IMR-90 (cell line): ENCODE results near the gene ZNF518A. TPM values are rescaled to one million over a fixed set of nuclear protein-coding genes. Genes with fewer than 3 reads are reported as not detected.

ENCODE experiments used
- ATAC-seq: fragments of 200-7000 bp; cut with Tn5 transposase; 2 replicates; pipeline ENCODE4 v1.9.1; 2020; ENCODE audit warnings: low read depth, mild to moderate bottlenecking, moderate library complexity
- BruUV-seq: library from RNA; stranded (reverse); fragments of 400-500 nt; replicated peaks from 2 replicates; lab custom pipeline; 2021; lab: Mats Ljungman, UMichigan
- CTCF ChIA-PET: fragments of 300-600 bp; formaldehyde crosslinking; extraction: SDS; loops from one replicate; lab custom pipeline; 2021; ENCODE audit warnings: antibody characterized with exemption; lab: Yijun Ruan, JAX
- POLR2A ChIA-PET: fragments of 300-600 bp; sonication (Branson Sonifier 250); formaldehyde crosslinking; loops from one replicate; lab custom pipeline; 2022; ENCODE audit warnings: antibody characterized with exemption; ENCODE audit not compliant: unreplicated experiment; lab: Charles Lee
- DNase-seq: peaks from one replicate; pipeline ENCODE4 v3.0.0; 2013
- H2AFZ ChIP-seq: replicated peaks from 2 replicates; pipeline ENCODE3; 2013; ENCODE audit warnings: low read length, mild to moderate bottlenecking; ENCODE audit not compliant: poor library complexity
- H2AK5ac ChIP-seq: 2 replicates; pipeline ENCODE4 v1.6.1; 2013; ENCODE audit warnings: low read depth, low read length, inconsistent platforms
- H2AK9ac ChIP-seq: replicated peaks from 2 replicates; pipeline ENCODE3; 2013; ENCODE audit warnings: mild to moderate bottlenecking, low read depth, low read length, moderate library complexity; ENCODE audit not compliant: poor library complexity
- H2BK120ac ChIP-seq: 2 replicates; pipeline ENCODE4 v1.6.1; 2013; ENCODE audit warnings: low read depth, low read length, inconsistent platforms
- H2BK15ac ChIP-seq: 3 replicates; pipeline ENCODE4 v1.6.1; 2013; ENCODE audit warnings: low read depth, low read length, inconsistent platforms
- H2BK20ac ChIP-seq: 2 replicates; pipeline ENCODE4 v1.6.1; 2013; ENCODE audit warnings: low read depth, mild to moderate bottlenecking, inconsistent platforms, low read length, moderate library complexity
- H2BK5ac ChIP-seq: 2 replicates; pipeline ENCODE4 v1.6.1; 2013; ENCODE audit warnings: mild to moderate bottlenecking, low read depth, low read length, inconsistent platforms; ENCODE audit not compliant: poor library complexity, severe bottlenecking
- H3K14ac ChIP-seq: replicated peaks from 2 replicates; pipeline ENCODE4 v1.6.1; 2013; ENCODE audit warnings: low read depth, low read length, inconsistent platforms
- H3K18ac ChIP-seq: 2 replicates; pipeline ENCODE4 v1.6.1; 2013; ENCODE audit warnings: low read depth, low read length, control low read depth
- H3K23ac ChIP-seq: 2 replicates; pipeline ENCODE4 v1.6.1; 2013; ENCODE audit warnings: low read depth, low read length, inconsistent platforms
- H3K27ac ChIP-seq: 2 replicates; pipeline ENCODE4 v1.5.1; 2013; ENCODE audit warnings: mild to moderate bottlenecking, control low read depth, low read length; ENCODE audit not compliant: insufficient read depth
- H3K27me3 ChIP-seq: 2 replicates; pipeline ENCODE4 v1.6.1; 2013; ENCODE audit warnings: low read length; ENCODE audit not compliant: control insufficient read depth, insufficient read depth
- H3K36me3 ChIP-seq: 2 replicates; pipeline ENCODE4 v1.6.1; 2013; ENCODE audit warnings: low read length, mixed read lengths; ENCODE audit not compliant: control insufficient read depth, insufficient read depth
- H3K4ac ChIP-seq: 2 replicates; pipeline ENCODE4 v1.6.1; 2013; ENCODE audit warnings: low read depth, low read length, inconsistent platforms
- H3K4me1 ChIP-seq: 2 replicates; pipeline ENCODE4 v1.6.1; 2013; ENCODE audit warnings: low read length, mixed read lengths; ENCODE audit not compliant: control insufficient read depth, insufficient read depth
- H3K4me2 ChIP-seq: 2 replicates; pipeline ENCODE4 v1.6.1; 2013; ENCODE audit warnings: low read depth, mild to moderate bottlenecking, control low read depth, low read length, moderate library complexity
- H3K4me3 ChIP-seq: 2 replicates; pipeline ENCODE4 v1.5.1; 2013; ENCODE audit warnings: low read depth, mild to moderate bottlenecking, control low read depth, low read length, moderate library complexity; ENCODE audit not compliant: insufficient read depth
- H3K56ac ChIP-seq: 2 replicates; pipeline ENCODE4 v1.6.1; 2013; ENCODE audit warnings: low read length, inconsistent platforms; ENCODE audit not compliant: insufficient read depth; ENCODE audit errors: extremely low read depth
- H3K79me1 ChIP-seq, 2 experiments: 2 replicates each; pipeline ENCODE4 v1.6.1; 2013; ENCODE audit warnings: low read length in 2 of 2, inconsistent platforms in 1 of 2, low read depth in 1 of 2
- H3K9ac ChIP-seq: 2 replicates; pipeline ENCODE4 v1.6.1; 2013; ENCODE audit warnings: low read depth, low read length, control low read depth
- H3K9me1 ChIP-seq: 2 replicates; pipeline ENCODE4 v1.6.1; 2013; ENCODE audit warnings: low read length, inconsistent platforms; ENCODE audit not compliant: insufficient read depth
- H3K9me3 ChIP-seq: 2 replicates; pipeline ENCODE4 v1.6.1; 2013; ENCODE audit warnings: low read length; ENCODE audit not compliant: control insufficient read depth, insufficient read depth
- H4K20me1 ChIP-seq: 2 replicates; pipeline ENCODE4 v1.6.1; 2013; ENCODE audit warnings: low read length, inconsistent platforms; ENCODE audit not compliant: insufficient read depth
- H4K5ac ChIP-seq: 2 replicates; pipeline ENCODE4 v1.6.1; 2013; ENCODE audit warnings: mild to moderate bottlenecking, low read depth, low read length, control low read depth
- H4K8ac ChIP-seq, 2 experiments: 2 replicates each; pipeline ENCODE4 v1.6.1; 2013; ENCODE audit warnings: low read depth in 2 of 2, low read length in 2 of 2, control low read depth in 1 of 2, inconsistent platforms in 1 of 2
- H4K91ac ChIP-seq: 2 replicates; pipeline ENCODE4 v1.6.1; 2013; ENCODE audit warnings: low read depth, low read length, inconsistent platforms; ENCODE audit not compliant: insufficient read depth
- BHLHE40 ChIP-seq: fragments of 150-350 bp; IDR thresholded peaks from 2 replicates; pipeline ENCODE4 v1.6.1; 2016; ENCODE audit warnings: mild to moderate bottlenecking, low read depth, low read length
- CEBPB ChIP-seq: IDR thresholded peaks from 2 replicates; pipeline ENCODE4 v1.6.1; 2012; ENCODE audit warnings: low read depth, low read length, improper control_type of control experiment
- CHD1 ChIP-seq: IDR thresholded peaks from 2 replicates; pipeline ENCODE4 v1.6.1; 2012; ENCODE audit warnings: low read depth, low read length, improper control_type of control experiment
- MAZ ChIP-seq: IDR thresholded peaks from 2 replicates; pipeline ENCODE4 v1.6.1; 2012; ENCODE audit warnings: low read depth, mild to moderate bottlenecking, low read length, improper control_type of control experiment, moderate library complexity, borderline replicate concordance
- MXI1 ChIP-seq: IDR thresholded peaks from 2 replicates; pipeline ENCODE4 v1.6.1; 2012; ENCODE audit warnings: low read depth, mild to moderate bottlenecking, low read length, moderate library complexity, borderline replicate concordance
- NFE2L2 ChIP-seq: fragments of 150-350 bp; IDR thresholded peaks from 2 replicates; pipeline ENCODE4 v1.6.1; 2016; ENCODE audit warnings: low read depth, mild to moderate bottlenecking, low read length
- RAD21 ChIP-seq: IDR thresholded peaks from 2 replicates; pipeline ENCODE4 v1.6.1; 2012; ENCODE audit warnings: low read length, improper control_type of control experiment
- RCOR1 ChIP-seq: IDR thresholded peaks from 2 replicates; pipeline ENCODE4 v1.6.1; 2012; ENCODE audit warnings: mild to moderate bottlenecking, low read length, improper control_type of control experiment; ENCODE audit not compliant: insufficient replicate concordance
- WGBS, 2 experiments: methylation state at CpG; one replicate each; pipeline versions ENCODE4 v1.1.5 to v1.1.7; 2013; ENCODE audit warnings: missing lambda C conversion rate in 2 of 2; ENCODE audit not compliant: insufficient read length in 1 of 2; ENCODE audit errors: extremely low coverage in 2 of 2; 5-methylcytosine and 5-hydroxymethylcytosine counted together
- dilution Hi-C: fragments of 300-500 bp; cut with HindIII; formaldehyde crosslinking; loops from one replicate; pipeline ENCODE4 v1.14.3; 2018; ENCODE audit warnings: low sequenced_read_pairs; ENCODE audit not compliant: unreplicated experiment
- in situ Hi-C: fragments of 300-500 bp; cut with MboI; formaldehyde crosslinking; loops from 3 replicates; pipeline ENCODE4 v1.14.3; 2019; ENCODE audit warnings: low sequenced_read_pairs, inconsistent platforms, mixed read lengths
- intact Hi-C: fragments of 100-400 bp; cut with micrococcal nuclease; formaldehyde crosslinking; loops from 2 replicates; pipeline ENCODE4 v1.10.0; 2022
- polyA plus RNA-seq, 3 experiments: library from polyadenylated mRNA; depleted of rRNA; stranded (reverse); fragments of >200 nt; gene quantifications; 2 replicates each; pipeline ENCODE4 v1.2.3, GENCODE V29; 2012; ENCODE audit warnings: low replicate concordance in 1 of 3
- total RNA-seq: library from RNA; depleted of rRNA; stranded (reverse); fragments of >200 nt; gene quantifications from 2 replicates; pipeline ENCODE4 v1.2.3, GENCODE V29; 2012
- TF ChIP-seq, protein P1 (sequence below): conservative IDR thresholded peaks from 2 replicates; pipeline ENCODE4 v1.5.1; 2012; ENCODE audit warnings: mild to moderate bottlenecking, low read depth, low read length, improper control_type of control experiment
- TF ChIP-seq, protein P2 (sequence below): fragments of 150-350 bp; IDR thresholded peaks from 2 replicates; pipeline ENCODE4 v1.6.1; 2016; ENCODE audit warnings: low read depth, mild to moderate bottlenecking, low read length, moderate library complexity, borderline replicate concordance

The ZNF518A gene
- total and polyA plus RNA-seq, 2 of the 4 experiments (the other 2 are of a cell fraction): 2.1 to 7.9 TPM

DNA sequence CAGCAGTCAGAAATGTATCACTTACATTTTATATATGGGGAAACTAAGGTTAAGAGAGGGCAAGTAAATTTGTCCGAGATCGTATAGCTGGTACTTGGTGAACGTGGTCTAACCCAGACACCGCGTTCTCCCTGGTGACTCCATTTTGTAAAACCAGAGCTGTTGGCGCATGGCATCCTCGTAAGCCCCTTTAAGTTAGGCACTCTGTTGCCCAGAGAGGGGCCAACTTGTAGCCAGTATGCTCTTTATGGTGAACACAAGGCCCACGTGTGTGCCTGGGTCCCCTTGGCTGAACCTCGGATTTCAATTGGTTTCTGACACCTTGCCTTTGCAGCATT lies 39.7 kb upstream of the ZNF518A start:
- Histone ChIP-seq H4K8ac (peak overlapping the region; percentile 95 to 100), H2AFZ (peak overlapping the region; percentile 97), H3K4me1 (peaks cover 3% of the 10 kb centered on the region), H4K20me1 (no peaks in the 10 kb centered on the region), H3K27ac (peak overlapping the region; percentile 70), H3K14ac (peak overlapping the region; percentile 98), H3K23ac (peak overlapping the region; percentile 90), H3K27me3 (no peaks in the 10 kb centered on the region; the same call in 1 of the 2 replicates), H3K4me3 (peak overlapping the region; percentile 80), H4K5ac (peak overlapping the region; percentile 100), H3K4ac (peak overlapping the region; percentile 96), H2AK5ac (peak overlapping the region; percentile 57; the same call in 1 of the 2 replicates), H3K9ac (0 out of 2 replicates have a peak overlapping the region, but pooled peaks have one; percentile 58), H2BK15ac (no peak overlapping the region), H3K79me1 (no peaks in the 10 kb centered on the region; a peak in 1 of 4 replicates), H3K9me1 (peaks cover 4% of the 10 kb centered on the region; the same call in 1 of the 2 replicates), H3K36me3 (no peaks in the 10 kb centered on the region), H3K18ac (peak overlapping the region; percentile 93), H2BK120ac (peak overlapping the region; percentile 61), H3K56ac (peak overlapping the region; percentile 73; the same call in 1 of the 2 replicates), H2AK9ac (peak overlapping the region; percentile 33), H3K4me2 (peak overlapping the region; percentile 96), H2BK20ac (no peak overlapping the region; the same call in 1 of the 2 replicates), H2BK5ac (peak overlapping the region; percentile 73), H3K9me3 (peaks cover 4% of the 10 kb centered on the region), H4K91ac (peak overlapping the region; percentile 54)
- BruUV-seq: no TSS peak
- 83% methylated on average over 3 of the region's 9 CpGs; no CpG with 5 or more reads in 1 of the 2 experiments for WGBS, 2 experiments
- ChIA-PET CTCF (no interaction called here), POLR2A (interaction anchor here (1.1 to 1.8 kb wide), 2 partner anchors 17 to 40 kb away, joined by 3 to 12 read pairs; partner anchors contain the start of gene ZNF518A)
- TF ChIP-seq BHLHE40 (no peak), CEBPB (no peak), CHD1 (no peak), RCOR1 (no peak), RAD21 (no peak), NFE2L2 (no peak), MXI1 (no peak), MAZ (no peak)
- TF ChIP-seq, protein P1, sequence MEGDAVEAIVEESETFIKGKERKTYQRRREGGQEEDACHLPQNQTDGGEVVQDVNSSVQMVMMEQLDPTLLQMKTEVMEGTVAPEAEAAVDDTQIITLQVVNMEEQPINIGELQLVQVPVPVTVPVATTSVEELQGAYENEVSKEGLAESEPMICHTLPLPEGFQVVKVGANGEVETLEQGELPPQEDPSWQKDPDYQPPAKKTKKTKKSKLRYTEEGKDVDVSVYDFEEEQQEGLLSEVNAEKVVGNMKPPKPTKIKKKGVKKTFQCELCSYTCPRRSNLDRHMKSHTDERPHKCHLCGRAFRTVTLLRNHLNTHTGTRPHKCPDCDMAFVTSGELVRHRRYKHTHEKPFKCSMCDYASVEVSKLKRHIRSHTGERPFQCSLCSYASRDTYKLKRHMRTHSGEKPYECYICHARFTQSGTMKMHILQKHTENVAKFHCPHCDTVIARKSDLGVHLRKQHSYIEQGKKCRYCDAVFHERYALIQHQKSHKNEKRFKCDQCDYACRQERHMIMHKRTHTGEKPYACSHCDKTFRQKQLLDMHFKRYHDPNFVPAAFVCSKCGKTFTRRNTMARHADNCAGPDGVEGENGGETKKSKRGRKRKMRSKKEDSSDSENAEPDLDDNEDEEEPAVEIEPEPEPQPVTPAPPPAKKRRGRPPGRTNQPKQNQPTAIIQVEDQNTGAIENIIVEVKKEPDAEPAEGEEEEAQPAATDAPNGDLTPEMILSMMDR: no peak
- TF ChIP-seq, protein P2, sequence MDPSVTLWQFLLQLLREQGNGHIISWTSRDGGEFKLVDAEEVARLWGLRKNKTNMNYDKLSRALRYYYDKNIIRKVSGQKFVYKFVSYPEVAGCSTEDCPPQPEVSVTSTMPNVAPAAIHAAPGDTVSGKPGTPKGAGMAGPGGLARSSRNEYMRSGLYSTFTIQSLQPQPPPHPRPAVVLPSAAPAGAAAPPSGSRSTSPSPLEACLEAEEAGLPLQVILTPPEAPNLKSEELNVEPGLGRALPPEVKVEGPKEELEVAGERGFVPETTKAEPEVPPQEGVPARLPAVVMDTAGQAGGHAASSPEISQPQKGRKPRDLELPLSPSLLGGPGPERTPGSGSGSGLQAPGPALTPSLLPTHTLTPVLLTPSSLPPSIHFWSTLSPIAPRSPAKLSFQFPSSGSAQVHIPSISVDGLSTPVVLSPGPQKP: no peak
- ATAC-seq: no peak
- dilution Hi-C loops: no loop called here
- intact Hi-C loops: loop anchor here (1.0 to 2.0 kb wide), 2 partner anchors 40 to 46 kb away; partner anchors contain the start of gene ZNF518A
- no peak for DNase-seq
- in situ Hi-C loops: loop anchor here (5.0 kb wide), 1 partner anchor 37 kb away; no protein-coding TSS in a partner anchor
